NCI-H526 (cell line): ENCODE measurements around the gene VAV1.
A peak's percentile ranks its signal among the peaks of the same experiment; 100 is the strongest.

Experiments
- DNase-seq, 2 experiments: peaks; one replicate each; lab custom pipeline; 2025; lab: John Stamatoyannopoulos, UW

VAV1 gene

GRCh38 chr19:6772028-6772865, at the start of gene VAV1:
TSS of gene VAV1 (plus strand) at chr19:6772708. CDS start at chr19:6772808, 100 bp downstream.
- peak; percentile 47 to 66 for DNase-seq

GRCh38 chr19:6723108-6723618, 49.3 kb upstream of the VAV1 start:
- no peak for DNase-seq

- no peak for DNase-seq
These were observed 48.8 kb upstream of the VAV1 start for GRCh38 chr19:6723738-6724137.

GRCh38 chr19:6724631-6725492, 47.6 kb upstream of the VAV1 start:
- DNase-seq: no peak

GRCh38 chr19:6725513-6726231, 46.8 kb upstream of the VAV1 start:
- no peak for DNase-seq

GRCh38 chr19:6728346-6728745, 44.2 kb upstream of the VAV1 start:
- DNase-seq: no peak

- no peak for DNase-seq
These were observed 42.8 kb upstream of the VAV1 start for GRCh38 chr19:6729573-6730152.

GRCh38 chr19:6730153-6730804, 42.2 kb upstream of the VAV1 start:
- peak in 1 of 2 experiments; percentile 45 for DNase-seq

- no peak for DNase-seq
These were observed 41.4 kb upstream of the VAV1 start for GRCh38 chr19:6730941-6731670.

GRCh38 chr19:6731822-6732221, 40.7 kb upstream of the VAV1 start:
- no peak for DNase-seq

GRCh38 chr19:6732803-6733337, 39.6 kb upstream of the VAV1 start:
- no peak for DNase-seq

GRCh38 chr19:6733338-6734095, 39.0 kb upstream of the VAV1 start:
- DNase-seq: no peak

- DNase-seq: no peak
These were observed 38.3 kb upstream of the VAV1 start for GRCh38 chr19:6734096-6734696.

- DNase-seq: no peak
These were observed 37.2 kb upstream of the VAV1 start for GRCh38 chr19:6735181-6735911.

- peak in 1 of 2 experiments; percentile 62 for DNase-seq
These were observed 36.2 kb upstream of the VAV1 start for GRCh38 chr19:6736169-6736916.

- no peak for DNase-seq
These were observed 35.6 kb upstream of the VAV1 start for GRCh38 chr19:6736917-6737283.

GRCh38 chr19:6737284-6737872, 35.1 kb upstream of the VAV1 start, which contains the start of gene GPR108:
TSS of gene GPR108 (minus strand) at chr19:6737580. CDS start at chr19:6737576, 4 bp downstream.
- peak; percentile 97 to 99 for DNase-seq
